ENCODE data around the gene VPS26B.

VPS26B gene

GRCh38 chr11:134260503-134260902, 36.0 kb downstream of the VPS26B start:
- no peak overlapping the region for H3K4me3 ChIP-seq (ENCODE audit: low read depth, low read length)
- H3K36me3 ChIP-seq (ENCODE audit: control insufficient read depth, insufficient read depth, low read length) = no peaks in the 10 kb centered on the region
- H3K27me3 ChIP-seq (ENCODE audit: control insufficient read depth, insufficient read depth, low read length) = no peaks in the 10 kb centered on the region
- TF ChIP-seq CTCF (IDR thresholded peaks at IDR 0.05) = no peak
- no peaks in the 10 kb centered on the region for H3K9me3 ChIP-seq (ENCODE audit: control insufficient read depth, low read length)
- H3K9ac ChIP-seq = no peak overlapping the region
- H2AFZ ChIP-seq = no peak overlapping the region
- H3K27ac ChIP-seq = no peak overlapping the region
- no peaks in the 10 kb centered on the region for H3K4me1 ChIP-seq
- no peaks in the 10 kb centered on the region for H3K79me2 ChIP-seq
- no peak overlapping the region for H3K4me2 ChIP-seq (ENCODE audit: low read length)

GRCh38 chr11:134260983-134261382, 36.5 kb downstream of the VPS26B start:
- Histone ChIP-seq H3K4me1 (no peaks in the 10 kb centered on the region), H3K79me2 (no peaks in the 10 kb centered on the region), H3K9ac (no peak overlapping the region), H3K9me3 (ENCODE audit: control insufficient read depth, low read length) (no peaks in the 10 kb centered on the region), H3K4me3 (ENCODE audit: low read depth, low read length) (no peak overlapping the region), H2AFZ (no peak overlapping the region), H3K27me3 (ENCODE audit: control insufficient read depth, insufficient read depth, low read length) (no peaks in the 10 kb centered on the region), H3K4me2 (ENCODE audit: low read length) (no peak overlapping the region), H3K36me3 (ENCODE audit: control insufficient read depth, insufficient read depth, low read length) (no peaks in the 10 kb centered on the region), H3K27ac (no peak overlapping the region)
- TF ChIP-seq CTCF (IDR thresholded peaks at IDR 0.05) = no peak

GRCh38 chr11:134261626-134262488, 37.4 kb downstream of the VPS26B start:
- no peak overlapping the region for H3K4me2 ChIP-seq (ENCODE audit: low read length)
- H3K27me3 ChIP-seq (ENCODE audit: control insufficient read depth, insufficient read depth, low read length) = no peaks in the 10 kb centered on the region
- H3K4me1 ChIP-seq = no peaks in the 10 kb centered on the region
- no peak overlapping the region for H3K4me3 ChIP-seq (ENCODE audit: low read depth, low read length)
- no peaks in the 10 kb centered on the region for H3K9me3 ChIP-seq (ENCODE audit: control insufficient read depth, low read length)
- TF ChIP-seq CTCF (IDR thresholded peaks at IDR 0.05) = peak; percentile 22
- no peak overlapping the region for H3K9ac ChIP-seq
- H3K79me2 ChIP-seq = no peaks in the 10 kb centered on the region
- no peak overlapping the region for H3K27ac ChIP-seq
- H3K36me3 ChIP-seq (ENCODE audit: control insufficient read depth, insufficient read depth, low read length) = no peaks in the 10 kb centered on the region
- H2AFZ ChIP-seq = no peak overlapping the region

- Histone ChIP-seq H3K27me3 (ENCODE audit: control insufficient read depth, insufficient read depth, low read length) (no peaks in the 10 kb centered on the region), H3K79me2 (no peaks in the 10 kb centered on the region), H3K4me3 (ENCODE audit: low read depth, low read length) (no peak overlapping the region), H3K9me3 (ENCODE audit: control insufficient read depth, low read length) (no peaks in the 10 kb centered on the region), H3K36me3 (ENCODE audit: control insufficient read depth, insufficient read depth, low read length) (no peaks in the 10 kb centered on the region), H2AFZ (no peak overlapping the region), H3K9ac (no peak overlapping the region), H3K27ac (no peak overlapping the region), H3K4me1 (no peaks in the 10 kb centered on the region), H3K4me2 (ENCODE audit: low read length) (no peak overlapping the region)
- no peak for TF ChIP-seq CTCF (IDR thresholded peaks at IDR 0.05)
Observed at GRCh38 chr11:134264966-134265764, 40.7 kb downstream of the VPS26B start.
